Thoracic aorta (tissue), 2 donors: ENCODE measurements around the gene EEF1G. TPM values are rescaled to one million over a fixed set of nuclear protein-coding genes. Genes with fewer than 3 reads are reported as not detected.

Experiments used
- ATAC-seq: fragments of 150-250 bp; one replicate; pipeline ENCODE4 v1.8.0; 2017; ENCODE audit warnings: low read depth; ENCODE audit not compliant: insufficient number of reproducible peaks, low FRiP score
- DNase-seq: peaks from one replicate; pipeline ENCODE4 v3.0.0-alpha.2; 2020; ENCODE audit warnings: low spot score
- H3K27ac ChIP-seq, 2 donors: fragments of 200-600 bp; sonication (generic); 1 replicate in 1 of 2; 2 replicates in 1 of 2; pipeline ENCODE4 v1.5.1; 2016; ENCODE audit warnings: mild to moderate bottlenecking in 2 of 2, moderate library complexity in 2 of 2
- H3K27me3 ChIP-seq: fragments of 200-600 bp; sonication (generic); replicated peaks from 2 replicates; pipeline ENCODE4 v1.6.0; 2016; ENCODE audit warnings: mild to moderate bottlenecking; ENCODE audit not compliant: insufficient read depth
- H3K36me3 ChIP-seq: fragments of 200-600 bp; sonication (generic); one replicate; pipeline ENCODE4 v1.5.1; 2016
- H3K4me1 ChIP-seq, 2 donors: fragments of 200-600 bp; sonication (generic); 1 replicate in 1 of 2; 2 replicates in 1 of 2; pipeline versions ENCODE4 v1.5.1 to v1.6.0; 2016; ENCODE audit warnings: low read depth in 2 of 2, mild to moderate bottlenecking in 1 of 2; ENCODE audit not compliant: control insufficient read depth in 1 of 2
- H3K4me3 ChIP-seq: fragments of 200-600 bp; sonication (generic); 2 replicates; pipeline ENCODE4 v1.5.1; 2016; ENCODE audit warnings: mild to moderate bottlenecking
- H3K9me3 ChIP-seq: fragments of 200-600 bp; sonication (generic); 2 replicates; pipeline ENCODE4 v1.5.1; 2016
- CTCF ChIP-seq: fragments of 200-600 bp; sonication (generic); IDR thresholded peaks from one replicate; pipeline ENCODE4 v1.5.1; 2019; ENCODE audit warnings: antibody characterized with exemption
- total RNA-seq, 2 donors: library from RNA; depleted of rRNA; stranded (reverse); fragments of >200 nt; gene quantifications; one replicate each; pipeline versions ENCODE4 v1.1.0 to v1.2.3, GENCODE V29; 2016

The EEF1G gene
- total RNA-seq, 2 donors from 2014 or later = 719 to 780 TPM

- no peaks in the 10 kb centered on the region for H3K9me3 ChIP-seq
- H3K27ac ChIP-seq = no peak overlapping the region
- H3K4me3 ChIP-seq = no peak overlapping the region
- no peaks in the 10 kb centered on the region for H3K27me3 ChIP-seq
- H3K4me1 ChIP-seq = peaks cover 3 to 11% of the 10 kb centered on the region in 2 donors
- ATAC-seq (no peak), DNase-seq (no peak)
- no peak for TF ChIP-seq CTCF
- H3K36me3 ChIP-seq = peaks cover 33% of the 10 kb centered on the region
These were observed 60.1 kb downstream of the EEF1G start for GRCh38 chr11:62513626-62514025.

- Histone ChIP-seq H3K27me3 (no peaks in the 10 kb centered on the region), H3K4me3 (no peak overlapping the region), H3K4me1 (peaks cover 3 to 16% of the 10 kb centered on the region in 2 donors), H3K9me3 (no peaks in the 10 kb centered on the region), H3K36me3 (peaks cover 27% of the 10 kb centered on the region), H3K27ac (no peak overlapping the region)
- TF ChIP-seq CTCF = no peak
- ATAC-seq (no peak), DNase-seq (no peak)
These were observed 60.7 kb downstream of the EEF1G start for GRCh38 chr11:62512961-62513360.

Other genes starting within 250 kb of the EEF1G start
- 10 to 100 TPM; 20.2 to 39.7 TPM for gene ASRGL1, start 236.4 kb downstream of the EEF1G start, total RNA-seq
- not detected for gene SCGB1A1, start 154.9 kb downstream of the EEF1G start, total RNA-seq
- 1,000 to 10,000 TPM; 1,009 to 1,046 TPM for gene AHNAK, start 27.1 kb downstream of the EEF1G start, total RNA-seq
- 10 to 100 TPM in 1 of 2 donors, 1 to 10 TPM in 1; 9.5 to 12.5 TPM for gene TUT1, start 17.6 kb upstream of the EEF1G start, total RNA-seq
- gene MTA2, start 28.0 kb upstream of the EEF1G start, total RNA-seq = 100 to 1,000 TPM in 1 of 2 donors, 10 to 100 TPM in 1; 55.9 to 124 TPM
- 100 to 1,000 TPM; 106 to 111 TPM for gene EML3, start 38.9 kb upstream of the EEF1G start, total RNA-seq
- gene ROM1, start 39.4 kb upstream of the EEF1G start, total RNA-seq = 10 to 100 TPM; 11.4 to 12.6 TPM
- gene B3GAT3, start 48.1 kb upstream of the EEF1G start, total RNA-seq = 10 to 100 TPM; 27.5 to 30.3 TPM
- 100 to 1,000 TPM; 120 to 159 TPM for gene GANAB, start 72.7 kb upstream of the EEF1G start, total RNA-seq
- 10 to 100 TPM; 16.4 to 24.3 TPM for gene INTS5, start 79.4 kb upstream of the EEF1G start, total RNA-seq
- gene C11orf98, start 91.3 kb upstream of the EEF1G start, total RNA-seq = 10 to 100 TPM; 20.5 to 28.6 TPM
- gene CSKMT, start 91.4 kb upstream of the EEF1G start, total RNA-seq = 1 to 10 TPM; 1.5 to 2.9 TPM
- 1 to 10 TPM; 2.3 to 7.3 TPM for gene UQCC3, start 97.8 kb upstream of the EEF1G start, total RNA-seq
- gene LBHD1, start 98.4 kb upstream of the EEF1G start, total RNA-seq = 1 to 10 TPM; 3.7 to 7.8 TPM
- 100 to 1,000 TPM in 1 of 2 donors, 10 to 100 TPM in 1; 88.6 to 159 TPM for gene UBXN1, start 105.2 kb upstream of the EEF1G start, total RNA-seq
- gene LRRN4CL, start 115.6 kb upstream of the EEF1G start, total RNA-seq = 10 to 100 TPM; 10.5 to 22.5 TPM
- 10 to 100 TPM; 14.0 to 50.9 TPM for gene BSCL2, start 133.5 kb upstream of the EEF1G start, total RNA-seq
- gene GNG3, start 133.8 kb upstream of the EEF1G start, total RNA-seq = not detected
- gene HNRNPUL2, start 153.6 kb upstream of the EEF1G start, total RNA-seq = 10 to 100 TPM; 21.3 to 41.8 TPM
- gene TTC9C, start 154.6 kb upstream of the EEF1G start, total RNA-seq = 10 to 100 TPM in 1 of 2 donors, 1 to 10 TPM in 1; 9.1 to 14.5 TPM
- gene ZBTB3, start 180.3 kb upstream of the EEF1G start, total RNA-seq = 1 to 10 TPM; 6.2 to 7.6 TPM
- 10 to 100 TPM; 37.0 to 54.4 TPM for gene POLR2G, start 187.7 kb upstream of the EEF1G start, total RNA-seq
- 10 to 100 TPM; 18.5 to 22.2 TPM for gene TAF6L, start 197.5 kb upstream of the EEF1G start, total RNA-seq
- 10 to 100 TPM; 45.6 to 70.8 TPM for gene TMEM179B, start 213.5 kb upstream of the EEF1G start, total RNA-seq
- gene TMEM223, start 218.1 kb upstream of the EEF1G start, total RNA-seq = 10 to 100 TPM; 11.1 to 30.2 TPM
- 100 to 1,000 TPM in 1 of 2 donors, 10 to 100 TPM in 1; 82.9 to 109 TPM for gene NXF1, start 231.5 kb upstream of the EEF1G start, total RNA-seq